NCI-H2081 (cell line): Measurements from ENCODE around the gene ATP2A3.

Experiments used
- DNase-seq, 2 experiments: peaks; one replicate each; lab custom pipeline; 2025; lab: John Stamatoyannopoulos, UW

ATP2A3 gene

GRCh38 chr17:3972931-3973330 lies 8.7 kb upstream of the ATP2A3 start:
- DNase-seq = no peak

- no peak for DNase-seq
These were observed 8.1 kb upstream of the ATP2A3 start for GRCh38 chr17:3972281-3972731.

DNA sequence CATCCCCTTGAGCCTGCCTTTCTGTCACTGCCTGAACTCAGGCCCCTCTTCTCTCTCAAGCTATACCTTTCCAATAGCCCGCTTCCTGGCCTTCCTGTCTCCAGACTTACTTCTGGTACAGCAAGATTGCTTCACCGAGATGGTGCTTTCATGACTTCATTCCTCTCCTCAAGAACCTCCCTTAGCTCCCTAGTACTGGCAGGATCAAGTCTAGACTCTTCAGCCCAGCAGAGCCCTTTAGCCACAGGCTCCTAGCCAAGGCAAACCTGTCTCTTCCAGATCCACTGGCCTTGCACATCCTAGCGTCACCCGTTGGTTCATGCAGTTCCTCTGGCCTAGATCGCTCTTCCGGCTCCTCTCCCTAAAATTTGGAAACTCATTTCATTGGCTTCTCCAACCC lies 6.4 kb upstream of the ATP2A3 start:
- DNase-seq = no peak

- DNase-seq = no peak
These were observed 5.7 kb upstream of the ATP2A3 start for GRCh38 chr17:3969963-3970362.

DNA sequence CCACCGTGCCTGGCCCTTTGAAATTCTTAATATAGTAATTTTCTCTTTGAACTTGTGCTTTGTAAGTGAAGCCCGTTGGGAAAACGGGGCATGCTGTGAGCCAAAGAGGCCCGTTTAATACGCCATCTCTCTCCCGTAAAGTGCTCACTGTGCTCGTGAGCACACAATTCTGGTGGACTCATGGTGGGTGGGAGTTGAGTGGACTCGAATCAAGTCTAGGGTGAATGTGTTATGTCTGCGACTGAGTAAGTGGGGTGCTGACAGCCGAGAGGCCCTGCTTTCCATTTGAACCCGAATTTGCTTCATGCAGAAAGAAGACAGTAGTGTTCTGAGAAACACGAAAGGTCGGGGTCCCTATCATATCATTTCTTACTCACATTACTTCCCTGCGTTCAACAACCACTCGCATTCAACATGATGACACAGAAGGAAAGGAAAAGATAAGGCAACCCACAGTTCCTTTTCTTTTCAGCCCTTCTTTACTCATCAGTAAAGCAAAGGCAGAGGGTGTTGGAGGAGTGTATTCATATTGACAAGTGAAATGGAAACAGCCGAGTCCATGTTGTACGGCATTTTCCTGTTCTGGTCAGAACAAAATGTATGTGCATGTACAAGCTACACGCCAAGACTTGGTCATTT lies 4.8 kb upstream of the ATP2A3 start:
- no peak for DNase-seq

DNA sequence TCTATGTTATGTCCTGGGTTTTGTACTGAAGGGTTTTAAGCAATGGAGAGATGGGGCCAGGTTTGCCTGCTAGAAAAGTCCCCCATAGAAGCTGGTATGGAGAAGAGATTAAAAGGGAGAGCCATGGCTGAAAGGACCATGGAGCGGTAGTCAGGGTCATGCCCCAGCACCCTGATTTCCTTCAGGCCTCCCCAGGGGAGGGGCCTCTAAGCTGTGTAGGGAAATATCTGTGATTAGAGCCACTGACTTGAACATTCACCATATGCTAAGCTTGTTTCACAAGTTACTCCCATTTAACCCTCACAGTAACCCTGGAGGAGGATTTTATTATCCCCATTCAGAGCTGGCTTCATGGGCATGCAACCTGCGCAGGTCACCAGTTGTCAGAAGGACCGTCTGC lies 3.8 kb upstream of the ATP2A3 start:
- DNase-seq = no peak

- peak in 1 of 2 experiments; percentile 17 for DNase-seq
These were observed 2.6 kb upstream of the ATP2A3 start for GRCh38 chr17:3966720-3967363.

- DNase-seq = peak; percentile 28 to 77
These were observed 1.0 kb upstream of the ATP2A3 start for GRCh38 chr17:3965118-3965800.

DNA sequence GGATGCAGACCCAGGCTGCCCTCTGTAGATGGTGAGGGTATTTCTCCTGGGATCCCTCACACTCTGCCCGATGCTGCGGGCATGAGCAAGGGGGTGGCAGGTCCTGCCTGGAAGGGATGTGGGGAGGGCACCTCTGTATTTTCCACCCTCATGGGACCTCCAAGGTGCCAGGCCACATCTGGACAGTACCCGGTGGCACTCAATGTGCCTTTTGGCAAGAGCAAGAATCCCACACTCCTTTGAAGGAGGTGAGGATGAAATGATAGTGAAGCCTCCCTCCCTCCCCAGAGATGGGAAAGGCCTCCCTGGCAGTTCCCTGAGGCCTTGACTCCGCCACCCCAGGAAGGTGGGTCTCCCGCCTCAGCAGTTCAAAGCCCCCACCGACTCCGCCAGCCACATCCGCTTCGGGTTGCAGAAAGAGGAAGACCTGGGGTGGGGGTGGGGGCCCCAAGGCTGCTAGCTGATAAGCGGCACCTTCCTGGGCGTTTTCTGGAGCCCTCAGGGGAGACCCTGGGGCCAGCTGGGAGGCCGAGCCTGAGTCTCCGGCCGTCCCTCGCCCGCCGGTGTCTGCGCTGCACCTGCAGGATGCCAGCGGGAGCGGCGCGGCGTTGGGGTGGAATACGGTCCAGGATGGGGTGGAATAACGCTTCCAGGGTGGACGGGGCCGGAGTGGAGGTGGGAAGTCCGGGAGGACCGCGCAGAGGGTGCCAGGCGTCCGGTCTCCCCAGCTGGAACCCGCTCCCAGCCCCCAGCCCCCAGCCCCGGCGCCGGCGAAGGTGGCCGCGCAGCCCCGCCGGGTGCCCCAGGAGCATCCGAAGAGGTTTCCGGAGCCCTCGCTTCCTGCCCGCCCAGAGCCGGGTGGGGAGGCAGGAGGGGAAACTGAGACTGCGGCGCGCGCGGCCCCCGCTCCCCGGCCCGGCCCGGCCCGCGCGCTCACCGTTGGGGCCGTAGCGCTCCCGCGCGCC lies 718 bp downstream of the ATP2A3 start:
- peak in 1 of 2 experiments; percentile 36 for DNase-seq

DNA sequence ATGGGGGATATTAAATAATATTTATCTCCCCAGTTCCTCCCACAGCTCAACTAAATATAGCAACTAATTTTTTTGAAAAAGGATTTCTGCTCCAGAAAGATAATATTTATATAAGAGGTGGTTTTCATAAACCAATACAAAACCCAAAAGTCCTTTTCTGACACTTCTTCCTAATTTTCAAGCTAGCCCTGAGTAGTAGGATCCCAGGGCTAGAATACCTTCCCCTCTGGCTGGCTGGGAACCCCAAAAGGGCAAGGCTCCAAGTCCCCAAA lies 1.3 kb downstream of the ATP2A3 start:
- no peak for DNase-seq

DNA sequence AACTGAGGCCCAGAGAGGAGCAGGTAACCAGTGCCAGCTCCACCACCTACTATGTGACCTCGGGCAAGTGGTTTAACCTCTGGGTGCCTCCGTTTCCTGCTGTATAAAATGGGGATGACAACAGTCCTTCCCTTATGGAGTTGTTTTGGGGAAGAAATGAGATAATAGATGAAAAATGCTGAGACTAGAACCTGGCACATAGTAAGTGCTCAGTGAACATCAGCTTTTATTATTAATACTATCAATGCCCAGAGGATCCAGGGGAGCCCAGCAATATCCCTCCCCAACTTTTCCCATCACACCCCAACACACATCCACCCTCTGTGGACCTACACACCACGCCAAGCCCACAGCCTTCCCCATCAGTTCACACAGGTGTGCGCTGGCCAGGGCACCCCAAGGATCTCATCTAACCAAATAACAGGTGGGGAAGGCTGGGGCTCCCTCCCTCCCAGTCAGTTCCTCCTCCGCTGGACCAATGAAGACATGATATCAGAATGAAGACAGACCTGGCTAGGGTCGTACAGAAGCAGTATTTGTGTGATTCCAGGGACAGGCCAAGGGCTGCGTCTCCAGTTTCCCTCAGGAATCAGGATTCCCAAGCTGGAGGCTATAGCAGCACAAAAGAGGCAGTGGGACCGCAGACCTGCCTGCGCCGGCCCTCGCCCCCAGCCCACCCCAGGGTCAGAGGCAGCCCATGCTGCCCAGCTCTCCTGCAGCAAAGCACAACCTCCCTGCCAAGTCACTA lies 1.8 kb downstream of the ATP2A3 start:
- no peak for DNase-seq

- peak in 1 of 2 experiments; percentile 37 for DNase-seq
These were observed 2.6 kb downstream of the ATP2A3 start for GRCh38 chr17:3961564-3962047.

DNA sequence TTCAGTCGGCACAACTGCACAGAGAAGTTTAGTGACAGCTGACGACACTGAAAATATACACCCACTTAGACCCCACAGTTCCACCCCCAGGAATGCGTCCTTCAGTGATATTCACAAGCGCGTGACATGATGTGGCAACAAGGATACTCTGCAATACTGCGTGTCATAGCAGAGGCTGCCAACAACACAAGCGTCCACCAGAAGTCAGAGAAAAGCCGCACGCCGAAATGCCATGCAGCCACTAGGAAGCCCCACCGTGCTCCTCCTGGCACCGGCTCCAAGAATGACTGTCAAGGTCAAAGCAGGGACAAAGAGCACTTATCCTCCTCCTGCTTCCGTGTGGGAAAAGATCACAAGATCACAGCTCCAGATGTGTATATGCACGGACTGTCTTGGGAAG lies 3.5 kb downstream of the ATP2A3 start:
- peak in 1 of 2 experiments; percentile 19 for DNase-seq

- DNase-seq = peak in 1 of 2 experiments; percentile 40
These were observed 4.2 kb downstream of the ATP2A3 start for GRCh38 chr17:3959921-3960601.

- peak; percentile 76 to 91 for DNase-seq
These were observed 4.8 kb downstream of the ATP2A3 start for GRCh38 chr17:3959295-3959899.

DNA sequence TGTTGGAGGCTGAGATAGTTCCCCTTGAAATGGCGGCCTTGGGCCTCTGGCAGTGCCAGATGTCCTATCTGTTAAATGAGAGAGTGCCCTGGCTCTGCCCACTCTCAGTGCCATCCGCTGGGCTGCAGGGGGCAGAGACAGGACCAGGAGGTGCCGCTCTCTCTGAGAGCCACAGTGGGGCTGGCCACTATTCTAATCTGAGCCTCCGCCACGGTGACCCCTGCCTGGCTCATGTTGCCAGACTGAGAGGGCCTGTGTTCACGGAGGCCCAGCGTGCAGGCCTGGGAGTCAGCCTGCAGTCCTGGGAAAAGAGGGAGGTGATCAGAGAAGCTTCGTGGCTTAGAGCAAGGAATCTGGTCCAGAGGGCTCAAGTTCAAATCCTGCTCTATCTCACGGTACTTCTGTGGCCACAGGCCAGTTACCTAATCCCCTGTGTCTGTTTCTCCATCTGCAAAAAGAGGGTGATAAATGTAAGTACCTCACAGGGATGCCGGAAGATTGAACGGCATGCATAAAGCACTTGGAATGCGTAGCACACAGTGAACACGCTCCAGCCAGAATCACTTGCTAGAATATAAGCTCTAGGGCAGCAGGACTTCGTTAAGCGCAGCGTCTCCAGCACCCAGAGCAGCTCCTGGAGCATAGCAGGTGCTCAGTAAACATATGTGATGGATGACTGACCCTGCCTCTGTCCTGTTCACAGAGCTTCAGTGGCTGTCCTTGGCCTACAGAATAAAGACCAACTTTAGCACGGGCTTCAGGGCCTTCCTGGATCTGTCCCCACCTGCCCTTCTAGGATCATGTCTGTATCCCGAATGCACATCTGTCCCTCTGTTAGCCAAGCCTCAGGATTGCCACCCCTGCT lies 6.3 kb downstream of the ATP2A3 start:
- DNase-seq = peak in 1 of 2 experiments; percentile 15

DNA sequence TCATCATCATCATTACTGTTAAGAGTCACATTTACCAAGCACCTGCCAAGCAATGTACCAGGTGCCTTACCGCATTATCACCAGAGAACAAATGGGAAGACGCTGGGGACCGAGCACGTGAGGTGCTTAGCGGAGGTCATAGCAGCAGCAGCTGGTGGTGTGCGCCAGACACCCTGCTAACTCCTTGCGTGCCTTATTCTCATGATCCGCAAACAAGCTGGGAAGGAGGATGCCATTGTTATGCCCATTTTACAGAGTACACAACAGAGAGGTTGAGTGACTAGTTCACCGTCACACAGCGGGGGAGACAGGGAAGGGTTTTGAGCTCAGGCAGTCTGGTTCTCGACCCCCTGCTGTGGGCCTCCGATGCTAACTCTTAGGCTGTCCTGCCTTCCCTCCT lies 7.3 kb downstream of the ATP2A3 start:
- peak; percentile 84 to 96 for DNase-seq

GRCh38 chr17:3956327-3956957 lies 7.8 kb downstream of the ATP2A3 start:
- DNase-seq = no peak

DNA sequence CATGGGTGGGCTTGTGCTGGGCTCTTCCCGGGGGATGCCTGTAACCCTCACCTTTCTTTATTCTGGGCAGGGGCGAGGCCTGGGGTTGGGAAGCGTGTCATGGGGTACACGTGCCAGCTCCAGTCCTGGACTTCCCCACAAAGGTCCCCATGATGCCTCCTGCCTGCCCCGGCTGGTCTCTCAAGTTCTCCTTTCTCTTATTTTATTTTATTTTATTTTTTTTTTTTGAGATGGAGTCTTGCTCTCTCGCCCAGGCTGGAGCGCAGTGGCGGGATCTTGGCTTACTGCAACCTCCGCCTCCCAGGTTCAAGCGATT lies 8.6 kb downstream of the ATP2A3 start:
- no peak for DNase-seq
